SK-N-SH treated with all-trans-retinoic acid at 6 μM for 48 hours (cell line): Measurements from ENCODE around the gene ABHD12B.
A peak's percentile ranks its signal among the peaks of the same experiment; 100 is the strongest.

Experiments
- ATAC-seq: fragments of 200-7000 bp; cut with Tn5 transposase; 3 replicates; pipeline ENCODE4 v1.9.1; 2020; ENCODE audit warnings: mild to moderate bottlenecking, moderate library complexity
- ARNTL ChIP-seq: fragments of 450-650 bp; formaldehyde crosslinking; IDR thresholded peaks from 2 replicates; pipeline ENCODE4 v1.5.0; 2020; ENCODE audit warnings: low read depth, mild to moderate bottlenecking, moderate library complexity, borderline replicate concordance
- BACH2 ChIP-seq: fragments of 250-450 bp; sonication (Bioruptor Pico); IDR thresholded peaks from 2 replicates; pipeline ENCODE4 v1.9.0; 2021; ENCODE audit warnings: mild to moderate bottlenecking, borderline replicate concordance
- CREB5 ChIP-seq: fragments of 250-450 bp; sonication (Bioruptor Pico); IDR thresholded peaks from 2 replicates; pipeline ENCODE4 v1.5.1; 2020; ENCODE audit warnings: low read depth, mild to moderate bottlenecking, moderate library complexity
- CSDC2 ChIP-seq: fragments of 250-450 bp; sonication (Bioruptor Pico); IDR thresholded peaks from 2 replicates; pipeline ENCODE4 v1.5.0; 2020; ENCODE audit warnings: mild to moderate bottlenecking, moderate library complexity
- GLIS3 ChIP-seq: fragments of 250-450 bp; sonication (Bioruptor Pico); IDR thresholded peaks from 2 replicates; pipeline ENCODE4 v1.5.0; 2020; ENCODE audit warnings: mild to moderate bottlenecking, moderate library complexity
- OSR1 ChIP-seq: fragments of 250-450 bp; sonication (Bioruptor Pico); IDR thresholded peaks from 2 replicates; pipeline ENCODE4 v1.8.0; 2022; ENCODE audit warnings: moderate library complexity, mild to moderate bottlenecking, inconsistent platforms
- POU6F1 ChIP-seq: fragments of 250-450 bp; sonication (Bioruptor Pico); IDR thresholded peaks from 2 replicates; pipeline ENCODE4 v1.8.0; 2021; ENCODE audit warnings: low read depth, mild to moderate bottlenecking, moderate library complexity, borderline replicate concordance
- PPARA ChIP-seq: fragments of 250-450 bp; sonication (Bioruptor Pico); IDR thresholded peaks from 2 replicates; pipeline ENCODE4 v1.5.0; 2020; ENCODE audit warnings: mild to moderate bottlenecking, borderline replicate concordance
- RARB ChIP-seq: fragments of 250-450 bp; sonication (Bioruptor Pico); IDR thresholded peaks from 2 replicates; pipeline ENCODE4 v1.8.0; 2021; ENCODE audit warnings: mild to moderate bottlenecking, moderate library complexity
- SNAI2 ChIP-seq: fragments of 250-450 bp; sonication (Bioruptor Pico); IDR thresholded peaks from 2 replicates; pipeline ENCODE4 v1.5.0; 2020; ENCODE audit warnings: mild to moderate bottlenecking, moderate library complexity
- TCF4 ChIP-seq: fragments of 250-450 bp; sonication (Bioruptor Pico); IDR thresholded peaks from 2 replicates; pipeline ENCODE4 v1.8.0; 2021; ENCODE audit warnings: mild to moderate bottlenecking, moderate library complexity, borderline replicate concordance
- TOX ChIP-seq: fragments of 250-450 bp; sonication (Bioruptor Pico); IDR thresholded peaks from 2 replicates; pipeline ENCODE4 v1.8.0; 2021; ENCODE audit warnings: mild to moderate bottlenecking, moderate library complexity, borderline replicate concordance
- TSHZ2 ChIP-seq: fragments of 250-450 bp; sonication (Bioruptor Pico); IDR thresholded peaks from 2 replicates; pipeline ENCODE4 v1.5.0; 2020; ENCODE audit warnings: mild to moderate bottlenecking, moderate library complexity
- ZC3H10 ChIP-seq: fragments of 250-450 bp; sonication (Bioruptor Pico); IDR thresholded peaks from 2 replicates; pipeline ENCODE4 v1.5.1; 2021; ENCODE audit warnings: mild to moderate bottlenecking, moderate library complexity
- ZFP3 ChIP-seq: fragments of 250-450 bp; sonication (Bioruptor Pico); IDR thresholded peaks from 2 replicates; pipeline ENCODE4 v1.5.0; 2020; ENCODE audit warnings: mild to moderate bottlenecking, moderate library complexity
- ZFP30 ChIP-seq: fragments of 450-650 bp; formaldehyde crosslinking; IDR thresholded peaks from 2 replicates; pipeline ENCODE4 v1.5.0; 2022; ENCODE audit warnings: mild to moderate bottlenecking, moderate library complexity
- ZNF565 ChIP-seq: fragments of 450-650 bp; formaldehyde crosslinking; conservative IDR thresholded peaks from 2 replicates; pipeline ENCODE4 v1.5.0; 2020; ENCODE audit warnings: low read depth, mild to moderate bottlenecking, moderate library complexity
- ZNF70 ChIP-seq: fragments of 450-650 bp; formaldehyde crosslinking; IDR thresholded peaks from 2 replicates; pipeline ENCODE4 v1.5.0; 2020; ENCODE audit warnings: mild to moderate bottlenecking, moderate library complexity
- ZNF8 ChIP-seq: fragments of 450-650 bp; formaldehyde crosslinking; IDR thresholded peaks from 2 replicates; pipeline ENCODE4 v1.5.0; 2020; ENCODE audit warnings: mild to moderate bottlenecking, moderate library complexity

The ABHD12B gene

GRCh38 chr14:50860478-50861086 is 11.3 kb upstream of the ABHD12B start:
- peak; percentile 83 for ATAC-seq
- TF ChIP-seq CSDC2 (CRISPR knock-in tag) (no peak), ZNF70 (no peak)

GRCh38 chr14:50862036-50862570 is 9.8 kb upstream of the ABHD12B start:
- ATAC-seq: no peak
- TF ChIP-seq ZNF70: no peak
- TF ChIP-seq ZC3H10 (CRISPR knock-in tag): no peak
- no peak for TF ChIP-seq ARNTL (CRISPR knock-in tag)
- TF ChIP-seq TCF4 (CRISPR knock-in tag): no peak
- TF ChIP-seq TSHZ2 (CRISPR knock-in tag): no peak
- TF ChIP-seq CSDC2 (CRISPR knock-in tag): no peak
- TF ChIP-seq CREB5 (CRISPR knock-in tag): no peak
- TF ChIP-seq ZFP30 (CRISPR knock-in tag): no peak
- TF ChIP-seq PPARA (CRISPR knock-in tag): no peak
- TF ChIP-seq ZNF565 (CRISPR knock-in tag): no peak
- no peak for TF ChIP-seq POU6F1 (CRISPR knock-in tag)
- TF ChIP-seq BACH2 (CRISPR knock-in tag): no peak
- TF ChIP-seq SNAI2 (CRISPR knock-in tag): no peak
- TF ChIP-seq, all 23 proteins: peak for 0

- no peak for ATAC-seq
- TF ChIP-seq GLIS3 (CRISPR knock-in tag): no peak
- no peak for TF ChIP-seq POU6F1 (CRISPR knock-in tag)
- no peak for TF ChIP-seq TSHZ2 (CRISPR knock-in tag)
- no peak for TF ChIP-seq ZFP3 (CRISPR knock-in tag)
- no peak for TF ChIP-seq TOX
- no peak for TF ChIP-seq ZNF565 (CRISPR knock-in tag)
- TF ChIP-seq CREB5 (CRISPR knock-in tag): no peak
- TF ChIP-seq RARB (CRISPR knock-in tag): no peak
- no peak for TF ChIP-seq CSDC2 (CRISPR knock-in tag)
- no peak for TF ChIP-seq ARNTL (CRISPR knock-in tag)
- TF ChIP-seq OSR1: no peak
- TF ChIP-seq SNAI2 (CRISPR knock-in tag): no peak
- no peak for TF ChIP-seq ZNF8
Measured at GRCh38 chr14:50864237-50864636, 7.6 kb upstream of the ABHD12B start.
